ENCODE data around the gene SMTN.
"Not testable (repeated sequence)": the region's sequence is repeated elsewhere in the genome, so short reads cannot be mapped to it uniquely, and the experiment has no call there.

Gene SMTN

DNA sequence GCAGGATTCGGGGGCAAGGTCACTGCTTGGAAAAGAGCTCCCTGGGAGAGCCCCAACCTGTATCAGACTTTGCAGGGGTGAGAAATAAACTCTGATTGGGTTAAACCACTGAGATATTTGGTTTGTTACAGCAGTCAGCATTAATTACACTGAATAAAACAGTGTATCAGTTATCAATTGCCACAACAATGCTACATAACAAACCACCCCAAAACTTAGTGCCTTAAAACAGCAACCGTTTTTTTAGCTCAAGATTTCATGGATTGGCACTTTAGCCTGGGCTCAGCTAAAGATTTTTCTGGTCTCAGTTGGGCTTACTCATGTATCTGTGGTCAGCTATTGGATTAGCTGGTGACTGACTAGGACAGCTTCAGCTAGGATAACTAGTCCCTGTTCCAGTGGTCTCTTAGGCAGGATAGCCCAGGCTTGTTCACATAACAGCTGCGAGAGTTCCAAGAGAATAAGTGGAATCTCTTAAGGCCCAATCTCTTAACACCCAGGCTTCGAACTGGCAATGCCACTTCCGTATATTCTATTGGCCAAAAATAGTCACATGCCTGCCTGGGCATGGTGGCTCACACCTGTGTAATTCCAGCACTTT is 7.5 kb upstream of the SMTN start:
- not testable (repeated sequence) for DNase-seq

GRCh38 chr22:31075961-31076360 is 5.2 kb upstream of the SMTN start:
- no peak for DNase-seq

DNA sequence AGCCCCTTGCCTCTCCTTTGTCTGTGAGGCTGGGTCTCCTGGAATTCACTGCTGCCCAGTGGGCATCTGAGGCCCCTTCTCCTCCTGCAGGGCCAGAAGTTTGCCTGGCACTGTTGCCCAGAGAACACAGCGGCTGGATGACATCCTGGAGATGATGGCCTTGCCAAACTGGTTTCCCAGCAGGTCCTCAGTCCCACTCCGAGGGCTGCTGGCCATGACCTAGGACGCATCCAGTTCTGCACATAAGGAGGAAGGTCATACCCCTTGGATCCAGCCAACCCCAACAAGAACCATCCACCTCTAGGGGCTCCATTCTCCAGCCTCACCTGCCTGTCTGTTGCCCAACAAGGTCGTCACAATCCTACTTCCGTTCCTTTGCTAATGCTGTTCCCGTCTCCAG is 3.4 kb upstream of the SMTN start:
- no peak for DNase-seq

DNA sequence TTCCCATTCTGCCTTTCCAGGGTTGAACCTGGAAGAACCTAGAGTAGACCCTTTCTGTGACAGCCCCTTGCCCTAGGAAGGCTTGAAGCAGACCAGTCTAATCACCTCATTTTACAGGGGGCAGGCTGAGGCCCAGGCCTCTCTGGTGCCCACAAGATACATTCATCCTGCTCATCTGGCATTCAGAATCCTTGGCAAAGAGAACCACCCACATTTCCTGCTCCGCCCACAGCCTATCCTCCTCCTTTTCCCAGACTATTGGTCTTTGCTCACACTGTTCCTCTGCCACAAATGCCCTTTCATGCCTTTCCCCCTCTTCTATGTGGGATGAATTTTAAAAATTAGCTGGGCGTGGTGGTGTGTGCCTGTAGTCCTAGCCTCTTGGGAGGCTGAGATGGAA is 2.7 kb upstream of the SMTN start:
- not testable (repeated sequence) for DNase-seq

DNA sequence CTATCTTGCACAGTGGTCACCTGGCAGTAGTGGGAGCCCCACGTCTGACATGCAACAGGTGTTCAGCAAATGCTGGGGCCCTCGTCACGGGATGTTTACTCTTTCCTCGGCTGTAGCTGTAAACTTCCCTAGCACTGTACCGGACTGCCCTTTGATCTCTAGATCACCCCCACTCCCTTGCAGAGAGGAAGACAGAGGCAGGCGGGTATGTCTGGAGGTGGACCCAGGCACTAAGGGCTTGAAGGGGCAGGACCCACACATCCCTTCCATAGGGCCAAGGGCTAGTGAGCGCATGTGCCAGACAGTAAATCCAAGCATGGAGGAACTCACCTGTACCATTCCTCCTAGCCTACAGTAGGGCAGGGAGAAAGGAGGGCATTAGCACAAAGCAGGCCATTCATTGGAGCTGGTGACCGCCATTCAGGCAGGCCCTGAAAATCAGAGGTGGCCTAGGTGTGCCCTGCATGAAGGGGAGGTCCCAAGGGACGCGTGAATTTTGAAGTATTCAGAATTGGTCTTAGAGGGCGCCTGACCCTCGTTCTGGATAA is 1.9 kb upstream of the SMTN start:
- DNase-seq, result no peak

- no peak for DNase-seq
Measured at GRCh38 chr22:31080164-31080847, 812 bp upstream of the SMTN start.

DNA sequence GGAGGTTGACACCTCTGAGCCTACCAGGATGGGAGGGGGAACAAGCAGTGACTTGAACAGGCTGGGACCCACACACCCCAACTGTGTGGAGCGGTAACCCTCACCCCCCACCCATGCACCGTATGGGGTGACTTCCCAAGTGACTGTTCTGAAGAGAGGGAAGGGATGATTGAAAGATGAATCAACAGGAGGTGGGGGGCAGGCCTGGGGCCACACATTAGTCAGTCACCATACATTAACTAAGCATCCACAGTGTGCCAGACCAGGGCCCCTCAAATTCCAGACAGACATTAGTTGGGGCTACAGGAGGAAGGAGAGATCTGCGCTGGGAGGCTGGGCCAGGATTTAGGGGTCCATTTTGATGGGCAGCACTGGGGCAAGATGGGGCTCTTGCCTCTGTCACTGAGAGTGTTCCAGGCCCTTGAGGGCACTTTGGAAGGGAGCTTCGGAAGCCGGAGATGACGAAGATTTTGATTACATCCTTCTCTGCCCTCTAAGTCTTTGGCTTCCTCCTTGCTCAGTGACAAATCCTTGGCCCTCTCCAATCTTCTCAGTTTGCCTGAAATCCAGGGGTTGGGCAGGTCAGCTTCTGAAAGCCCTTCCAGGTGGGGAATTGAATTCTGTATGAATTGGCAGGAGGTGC is 966 bp downstream of the SMTN start:
- peak in 1 of 2 donors; percentile 32 for DNase-seq

DNA sequence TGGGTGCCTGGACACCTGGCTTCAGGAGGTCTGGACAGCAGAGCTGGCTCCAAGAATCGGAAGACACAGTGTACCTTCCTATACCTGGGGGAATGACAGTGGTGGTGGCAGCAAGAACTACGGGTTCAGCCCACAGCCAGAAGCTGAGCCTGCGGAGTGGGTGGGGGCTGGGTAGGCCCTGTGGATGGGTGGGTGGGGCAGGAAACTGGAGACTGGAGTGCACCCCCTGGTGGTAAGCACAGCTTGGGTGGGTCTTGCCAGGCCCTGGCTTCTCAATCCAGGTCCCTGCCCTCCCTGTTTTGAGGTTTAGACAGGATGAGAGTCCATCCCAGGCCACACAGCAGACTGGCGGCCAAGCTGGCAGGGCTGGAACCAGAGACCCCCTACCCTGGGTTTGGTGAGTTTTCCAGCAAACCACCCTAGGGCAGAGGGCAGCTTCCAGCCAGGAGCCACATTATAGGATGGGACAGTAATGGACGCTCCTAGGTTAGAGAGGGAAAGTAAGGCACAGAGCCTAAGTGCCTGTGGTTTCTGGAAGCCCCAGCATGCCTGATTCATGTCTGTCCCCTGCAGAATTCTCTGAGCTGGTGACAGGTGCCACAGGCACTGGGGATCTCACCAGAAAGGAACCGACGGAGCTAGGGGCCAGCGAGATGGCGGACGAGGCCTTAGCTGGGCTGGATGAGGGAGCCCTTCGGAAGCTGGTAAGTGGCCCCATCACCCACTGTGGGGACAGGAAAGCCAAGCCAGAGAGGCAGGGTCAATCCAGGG is 1.7 kb downstream of the SMTN start:
- DNase-seq, result peak; percentile 69 to 76

DNA sequence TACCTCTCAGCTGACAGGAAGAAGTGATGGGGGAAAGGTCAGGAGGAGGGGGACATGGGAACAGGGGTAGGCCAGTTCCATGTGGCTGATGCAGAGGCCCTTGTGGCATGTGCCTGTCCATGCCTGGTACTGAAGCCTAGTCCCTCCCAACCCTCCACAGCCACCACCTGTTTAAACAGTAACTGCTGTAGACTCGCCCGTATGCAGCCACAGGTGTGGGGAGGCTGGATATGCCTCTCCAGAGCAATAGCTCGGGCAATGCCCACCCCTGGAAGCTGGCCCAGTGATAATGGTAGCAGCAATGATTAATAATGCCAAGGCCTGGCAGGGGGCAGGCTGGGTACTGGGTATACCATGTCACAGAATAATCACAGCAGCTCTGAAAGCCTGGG is 2.3 kb downstream of the SMTN start:
- no peak for DNase-seq

DNA sequence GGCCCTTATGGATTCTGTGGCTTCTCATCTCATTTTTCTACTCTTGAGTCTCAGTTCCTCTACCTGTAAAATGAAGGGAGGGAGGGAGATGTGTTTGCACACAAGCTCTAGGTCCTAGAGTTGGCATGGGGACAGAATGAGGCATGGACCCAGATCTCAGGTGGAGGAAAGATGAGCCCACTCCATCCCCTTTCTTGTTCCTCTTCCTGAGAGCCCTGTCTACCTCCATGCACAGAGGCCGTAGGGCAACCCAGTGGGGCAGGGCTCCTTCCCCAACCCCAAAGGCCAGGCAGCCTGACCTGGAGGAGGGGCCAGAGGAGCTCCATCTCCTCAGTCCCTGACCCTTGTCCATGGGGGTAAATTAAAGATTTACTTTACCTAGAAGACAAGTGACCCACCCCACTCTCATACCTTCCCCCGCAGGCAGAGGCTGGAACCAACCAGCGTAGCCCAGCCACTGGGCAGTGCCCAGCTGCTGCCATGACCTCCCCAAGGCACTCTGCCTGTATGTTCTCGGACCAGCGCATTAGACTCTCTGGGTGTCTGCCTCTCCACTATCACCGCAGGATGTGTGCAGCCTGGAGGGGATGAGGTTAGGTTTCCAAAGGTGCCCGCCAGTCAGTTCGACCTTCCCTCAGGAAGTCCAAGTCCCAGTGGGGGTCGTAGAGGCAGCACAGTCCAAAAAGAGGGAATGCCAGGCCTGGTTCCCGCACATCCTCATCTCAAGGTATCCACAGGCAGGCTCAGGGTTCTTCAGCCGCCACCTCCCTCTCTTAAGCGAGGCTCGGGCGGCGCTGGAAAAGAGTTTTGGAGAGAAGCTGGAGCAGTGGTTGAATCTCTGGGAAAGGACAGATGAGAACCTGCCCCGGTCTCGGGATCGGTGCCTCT is 3.0 kb downstream of the SMTN start:
- peak in 1 of 2 donors; percentile 31 for DNase-seq

- peak; percentile 90 to 93 for DNase-seq
Measured at GRCh38 chr22:31084811-31085492, 3.8 kb downstream of the SMTN start.

DNA sequence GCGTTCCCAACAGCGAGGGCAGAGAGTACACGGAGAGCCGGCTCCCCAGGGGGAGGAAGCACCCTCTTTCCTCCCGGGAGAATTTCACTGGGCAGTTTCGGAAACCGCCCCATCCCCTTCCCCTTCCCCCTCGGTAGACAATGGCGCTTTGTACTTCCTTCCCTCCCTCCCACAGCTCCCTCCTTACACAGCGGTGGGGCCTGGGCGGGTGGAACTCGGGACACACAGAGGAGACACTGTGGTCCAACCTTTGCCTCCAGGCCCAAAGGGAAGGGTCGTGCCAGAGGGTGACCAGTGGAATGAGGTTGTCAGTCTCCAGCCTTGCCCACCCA is 4.3 kb downstream of the SMTN start:
- DNase-seq, result no peak

DNA sequence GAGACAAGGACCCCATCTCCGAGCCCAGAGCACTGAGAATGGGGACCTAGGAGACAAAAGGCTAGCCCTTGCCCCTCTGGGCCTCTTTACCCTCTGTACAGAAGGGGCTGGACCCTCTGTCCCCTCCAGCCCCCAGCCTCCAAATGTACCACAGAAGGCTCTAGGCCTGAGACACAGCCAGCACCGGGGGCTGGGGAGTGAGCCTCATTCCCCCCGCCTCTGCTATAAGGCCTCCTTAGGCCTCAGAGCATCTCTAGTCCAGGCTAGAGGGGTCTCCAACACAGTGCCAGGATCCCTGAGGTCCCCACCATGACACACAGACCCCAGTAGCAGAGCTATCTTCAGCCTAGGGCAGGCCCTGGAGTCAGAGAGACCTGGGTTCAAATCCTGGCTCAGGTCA is 4.8 kb downstream of the SMTN start:
- DNase-seq, result no peak

DNA sequence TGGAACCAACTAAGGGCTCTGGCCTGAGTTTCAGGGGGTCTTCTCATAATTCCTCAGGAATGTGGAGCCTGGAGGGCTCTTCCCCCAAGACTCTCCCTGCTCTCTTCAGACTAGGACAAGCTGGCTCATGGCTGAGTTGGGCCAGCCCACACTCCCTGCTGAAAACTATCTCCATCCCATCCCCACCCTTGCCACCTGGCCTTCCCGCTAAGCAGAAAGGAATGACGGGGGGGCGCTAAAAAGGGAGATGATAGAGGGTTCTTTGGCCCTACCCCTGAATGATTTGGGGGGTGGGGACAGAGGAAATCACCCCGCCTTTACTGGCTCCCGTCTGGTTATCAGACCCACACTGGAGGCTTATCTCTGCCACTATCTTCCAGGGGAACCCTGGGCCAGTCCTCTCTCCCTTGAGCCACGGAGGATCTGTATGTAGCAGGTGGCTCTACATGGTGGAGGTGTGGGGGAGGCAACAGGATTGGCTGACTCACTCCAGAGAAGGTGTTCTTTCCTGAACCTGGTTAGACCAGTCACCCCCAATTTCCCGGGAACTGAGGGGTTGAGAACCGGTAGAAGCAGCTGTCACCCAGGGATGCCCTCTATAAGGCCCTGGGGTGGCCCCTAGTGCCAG is 5.7 kb downstream of the SMTN start:
- no peak for DNase-seq

- no peak for DNase-seq
Measured at GRCh38 chr22:31087744-31088215, 6.7 kb downstream of the SMTN start.

DNA sequence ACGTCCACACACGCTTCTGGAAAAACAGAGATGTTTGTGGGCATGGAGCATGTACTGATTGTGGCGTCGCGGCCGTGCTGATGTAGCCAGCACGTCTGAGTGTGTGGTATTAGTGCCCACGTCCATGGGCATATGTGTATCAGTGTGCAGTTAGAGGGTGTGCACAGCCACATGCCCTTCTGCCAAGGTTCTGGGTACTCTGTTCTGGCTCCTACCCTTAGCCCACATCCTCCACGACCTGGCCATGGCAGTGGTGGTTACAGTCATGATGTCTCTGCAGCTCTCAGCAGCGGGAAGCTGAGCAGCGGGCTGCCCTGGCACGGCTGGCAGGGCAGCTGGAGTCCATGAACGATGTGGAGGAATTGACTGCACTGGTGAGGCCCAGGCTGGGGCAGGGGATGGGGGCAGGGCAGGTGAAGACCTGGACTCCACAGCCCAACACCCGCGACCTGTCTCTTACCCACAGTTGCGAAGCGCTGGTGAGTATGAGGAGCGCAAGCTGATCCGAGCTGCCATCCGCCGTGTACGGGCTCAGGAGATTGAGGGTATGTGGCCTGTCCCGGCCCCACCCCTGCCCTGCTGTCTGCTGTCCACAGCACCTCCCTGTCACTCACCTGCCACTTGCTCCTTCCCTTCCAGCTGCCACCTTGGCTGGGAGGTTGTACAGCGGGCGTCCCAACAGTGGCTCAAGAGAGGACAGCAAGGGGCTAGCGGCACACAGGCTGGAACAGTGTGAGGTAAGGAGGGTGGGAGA is 7.3 kb downstream of the SMTN start:
- DNase-seq, result no peak

- DNase-seq, result peak; percentile 46 to 48
Measured at GRCh38 chr22:31089160-31090100, 8.3 kb downstream of the SMTN start.

GRCh38 chr22:31090217-31091085 is 9.3 kb downstream of the SMTN start:
- no peak for DNase-seq

Measured in stimulated activated CD4-positive, alpha-beta T cell treated with anti-CD3 and anti-CD28 coated beads, Interleukin-2, amount 100 ng/mL, for 24 hours (primary cell).